H9 (cell line): ENCODE results near the gene PLEKHA7. TPM values are rescaled to one million over a fixed set of nuclear protein-coding genes. Genes with fewer than 3 reads are reported as not detected.

ENCODE experiments used
- DNase-seq: peaks from one replicate; pipeline ENCODE4 v3.0.0-alpha.2; 2017
- H2AFZ ChIP-seq: one replicate; pipeline ENCODE4 v1.6.1; 2013; ENCODE audit warnings: mild to moderate bottlenecking, low read length, control low read depth, moderate library complexity
- H2AK5ac ChIP-seq: 2 replicates; pipeline ENCODE4 v1.6.1; 2013; ENCODE audit warnings: low read length, control low read depth, mixed read lengths; ENCODE audit not compliant: insufficient read length
- H2BK120ac ChIP-seq: one replicate; pipeline ENCODE4 v1.6.1; 2013; ENCODE audit warnings: low read depth, mild to moderate bottlenecking, low read length, control low read depth, inconsistent platforms; ENCODE audit not compliant: poor library complexity, severe bottlenecking
- H2BK12ac ChIP-seq: 2 replicates; pipeline ENCODE4 v1.6.1; 2013; ENCODE audit warnings: low read length, control low read depth, mixed read lengths, low read depth; ENCODE audit not compliant: insufficient read length
- H2BK15ac ChIP-seq: 2 replicates; pipeline ENCODE4 v1.6.1; 2013; ENCODE audit warnings: low read depth, low read length, control low read depth
- H2BK20ac ChIP-seq: one replicate; pipeline ENCODE4 v1.6.1; 2013; ENCODE audit warnings: low read depth, mild to moderate bottlenecking, low read length, control low read depth, inconsistent platforms; ENCODE audit not compliant: poor library complexity, severe bottlenecking
- H2BK5ac ChIP-seq: 2 replicates; pipeline ENCODE4 v1.6.1; 2013; ENCODE audit warnings: low read length, control low read depth, mixed read lengths; ENCODE audit not compliant: insufficient read length
- H3K14ac ChIP-seq: 2 replicates; pipeline ENCODE4 v1.6.1; 2013; ENCODE audit warnings: low read length, control low read depth; ENCODE audit not compliant: insufficient read depth
- H3K18ac ChIP-seq: 2 replicates; pipeline ENCODE4 v1.6.1; 2013; ENCODE audit warnings: low read depth, mild to moderate bottlenecking, mixed read lengths, low read length, control low read depth; ENCODE audit not compliant: insufficient read length
- H3K23ac ChIP-seq: 2 replicates; pipeline ENCODE4 v1.6.1; 2013; ENCODE audit warnings: low read length, control low read depth, mixed read lengths, low read depth; ENCODE audit not compliant: insufficient read length
- H3K23me2 ChIP-seq: 2 replicates; pipeline ENCODE4 v1.6.1; 2013; ENCODE audit warnings: low read depth, mild to moderate bottlenecking, mixed read lengths, low read length, control low read depth; ENCODE audit not compliant: insufficient read length, poor library complexity, severe bottlenecking
- H3K27ac ChIP-seq: 2 replicates; pipeline ENCODE4 v1.5.1; 2013; ENCODE audit warnings: low read length, control low read depth, mixed read lengths, low read depth; ENCODE audit not compliant: insufficient read length
- H3K27me3 ChIP-seq: 2 replicates; pipeline ENCODE4 v1.6.1; 2013; ENCODE audit warnings: low read length, control low read depth, inconsistent platforms; ENCODE audit not compliant: insufficient read depth
- H3K4ac ChIP-seq: 2 replicates; pipeline ENCODE4 v1.6.1; 2013; ENCODE audit warnings: low read depth, mild to moderate bottlenecking, control low read depth, inconsistent platforms, low read length, moderate library complexity
- H3K4me1 ChIP-seq: 2 replicates; pipeline ENCODE4 v1.6.1; 2013; ENCODE audit warnings: low read length, control low read depth, inconsistent platforms; ENCODE audit not compliant: insufficient read depth
- H3K4me2 ChIP-seq: 2 replicates; pipeline ENCODE4 v1.6.1; 2013; ENCODE audit warnings: low read length, control low read depth, mixed read lengths; ENCODE audit not compliant: insufficient read length, insufficient read depth
- H3K56ac ChIP-seq: 2 replicates; pipeline ENCODE4 v1.6.1; 2013; ENCODE audit warnings: low read depth, mild to moderate bottlenecking, mixed read lengths, low read length, control low read depth; ENCODE audit not compliant: insufficient read length
- H3K79me1 ChIP-seq: 2 replicates; pipeline ENCODE4 v1.6.1; 2013; ENCODE audit warnings: low read depth, mild to moderate bottlenecking, moderate library complexity, low read length, control low read depth, inconsistent platforms; ENCODE audit not compliant: insufficient read depth, poor library complexity, severe bottlenecking
- H3K79me2 ChIP-seq: 2 replicates; pipeline ENCODE4 v1.6.1; 2013; ENCODE audit warnings: low read length, control low read depth, inconsistent platforms; ENCODE audit not compliant: insufficient read depth
- H3K9ac ChIP-seq: 2 replicates; pipeline ENCODE4 v1.6.1; 2013; ENCODE audit warnings: low read length, control low read depth, mixed read lengths; ENCODE audit not compliant: insufficient read length; ENCODE audit errors: extremely low read depth
- H3K9me3 ChIP-seq: one replicate; pipeline ENCODE4 v1.6.1; 2013; ENCODE audit warnings: low read depth, low read length, inconsistent platforms; ENCODE audit not compliant: control insufficient read depth
- H3T11ph ChIP-seq: one replicate; pipeline ENCODE4 v1.6.1; 2013; ENCODE audit warnings: mild to moderate bottlenecking, low read length, control low read depth, inconsistent platforms
- H4K20me1 ChIP-seq: one replicate; pipeline ENCODE4 v1.6.1; 2013; ENCODE audit not compliant: control insufficient read depth, insufficient read length, insufficient read depth
- H4K5ac ChIP-seq: 2 replicates; pipeline ENCODE4 v1.6.1; 2013; ENCODE audit warnings: low read depth, mild to moderate bottlenecking, mixed read lengths, low read length, control low read depth; ENCODE audit not compliant: insufficient read length
- H4K8ac ChIP-seq: replicated peaks from 2 replicates; pipeline ENCODE4 v1.6.1; 2013; ENCODE audit warnings: low read length, control low read depth, mixed read lengths, low read depth; ENCODE audit not compliant: insufficient read length
- H4K91ac ChIP-seq: 2 replicates; pipeline ENCODE4 v1.6.1; 2013; ENCODE audit warnings: low read depth, mild to moderate bottlenecking, moderate library complexity, mixed read lengths, low read length, control low read depth; ENCODE audit not compliant: insufficient read length
- H3K27ac Mint-ChIP-seq, 3 experiments: 2 replicates in 2 of 3; 3 replicates in 1 of 3; pipeline ENCODE4 v1.8.0; 2020 to 2021; ENCODE audit warnings: mixed read lengths in 3 of 3, mild to moderate bottlenecking in 1 of 3, moderate library complexity in 1 of 3
- H3K27me3 Mint-ChIP-seq: 2 replicates; pipeline ENCODE4 v1.8.0; 2021; ENCODE audit warnings: low read depth, mild to moderate bottlenecking, moderate library complexity, mixed read lengths
- H3K36me3 Mint-ChIP-seq, 3 experiments: 2 replicates in 2 of 3; 3 replicates in 1 of 3; pipeline ENCODE4 v1.8.0; 2020 to 2021; ENCODE audit warnings: low read depth in 3 of 3, mixed read lengths in 3 of 3; ENCODE audit not compliant: insufficient read depth in 1 of 3
- H3K4me1 Mint-ChIP-seq, 2 experiments: 2 replicates each; pipeline ENCODE4 v1.8.0; 2020; ENCODE audit warnings: mixed read lengths in 2 of 2
- H3K4me3 Mint-ChIP-seq, 2 experiments: 2 replicates in 1 of 2; 3 replicates in 1 of 2; pipeline ENCODE4 v1.8.0; 2020 to 2021; ENCODE audit warnings: mild to moderate bottlenecking in 2 of 2, mixed read lengths in 2 of 2, moderate library complexity in 1 of 2
- H3K9me3 Mint-ChIP-seq, 2 experiments: 2 replicates in 1 of 2; 3 replicates in 1 of 2; pipeline ENCODE4 v1.8.0; 2020; ENCODE audit warnings: mild to moderate bottlenecking in 2 of 2, mixed read lengths in 2 of 2, moderate library complexity in 1 of 2
- WGBS: extraction: QIAGEN DNeasy Blood & Tissue Kit; methylation state at CpG from one replicate; pipeline ENCODE4 v1.1.7; 2013; ENCODE audit warnings: missing lambda C conversion rate, low lambda C conversion rate, mixed read lengths; ENCODE audit not compliant: insufficient read length; ENCODE audit errors: extremely low coverage; 5-methylcytosine and 5-hydroxymethylcytosine counted together
- total RNA-seq: library from RNA; stranded (reverse); gene quantifications from 2 replicates; pipeline ENCODE4 v1.2.1, GENCODE V29; 2021
- TF ChIP-seq, protein P1 (sequence below): fragments of 200-600 bp; sonication (generic); conservative IDR thresholded peaks from 3 replicates; pipeline ENCODE4 v1.8.0; 2021; ENCODE audit warnings: antibody characterized with exemption, mild to moderate bottlenecking

The PLEKHA7 gene
- total RNA-seq, 1 experiment from 2014 or later = 21.0 TPM

DNA sequence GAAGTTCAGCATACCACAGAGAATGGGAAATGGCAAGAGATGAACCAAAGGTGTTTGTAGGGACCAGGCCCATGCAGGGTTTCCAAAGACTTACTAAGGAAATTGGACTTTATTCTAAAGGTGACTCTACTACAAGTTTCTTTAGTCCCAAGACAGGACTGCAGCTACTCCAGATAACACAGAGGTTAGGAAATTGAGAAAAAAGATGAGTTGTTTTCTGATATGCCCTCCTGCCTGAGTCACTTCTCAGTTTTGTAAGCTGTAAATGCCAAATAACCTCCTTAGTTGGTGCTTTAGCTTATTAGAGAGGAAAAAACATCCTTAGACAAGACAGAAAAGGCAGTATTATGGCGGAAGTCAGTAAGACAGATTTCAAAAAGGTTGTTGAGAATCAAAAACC, 179.8 kb downstream of the PLEKHA7 start:
- H3K4me1 Mint-ChIP-seq = peaks cover 19 to 21% of the 10 kb centered on the region in 2 experiments
- Histone ChIP-seq H3K23me2 (no peaks in the 10 kb centered on the region), H4K8ac (no peak overlapping the region), H3K56ac (no peak overlapping the region), H3K9ac (no peak overlapping the region), H3K18ac (no peak overlapping the region), H2BK120ac (no peak overlapping the region), H3K14ac (no peak overlapping the region), H4K20me1 (no peaks in the 10 kb centered on the region), H2BK20ac (no peak overlapping the region), H3K79me2 (no peaks in the 10 kb centered on the region), H2BK15ac (no peak overlapping the region), H4K91ac (no peak overlapping the region), H3K23ac (no peak overlapping the region), H2BK5ac (no peak overlapping the region), H2AFZ (no peak overlapping the region), H3K27me3 (no peaks in the 10 kb centered on the region), H3K9me3 (no peaks in the 10 kb centered on the region), H3K79me1 (no peaks in the 10 kb centered on the region), H4K5ac (no peak overlapping the region), H3K4me2 (no peak overlapping the region), H3T11ph (no peak overlapping the region), H3K4me1 (no peaks in the 10 kb centered on the region), H2BK12ac (no peak overlapping the region), H3K27ac (no peak overlapping the region), H3K4ac (no peak overlapping the region), H2AK5ac (no peak overlapping the region)
- no CpG with 5 or more reads among the region's 1 CpG for WGBS
- peaks cover 0 to 4% (median 0%) of the 10 kb centered on the region in 3 experiments; a peak in 3 of 7 replicates for H3K36me3 Mint-ChIP-seq
- H3K4me3 Mint-ChIP-seq = no peak overlapping the region
- no peaks in the 10 kb centered on the region for H3K27me3 Mint-ChIP-seq
- DNase-seq = no peak
- no peaks in the 10 kb centered on the region for H3K9me3 Mint-ChIP-seq
- no peak overlapping the region for H3K27ac Mint-ChIP-seq
- TF ChIP-seq, protein P1, sequence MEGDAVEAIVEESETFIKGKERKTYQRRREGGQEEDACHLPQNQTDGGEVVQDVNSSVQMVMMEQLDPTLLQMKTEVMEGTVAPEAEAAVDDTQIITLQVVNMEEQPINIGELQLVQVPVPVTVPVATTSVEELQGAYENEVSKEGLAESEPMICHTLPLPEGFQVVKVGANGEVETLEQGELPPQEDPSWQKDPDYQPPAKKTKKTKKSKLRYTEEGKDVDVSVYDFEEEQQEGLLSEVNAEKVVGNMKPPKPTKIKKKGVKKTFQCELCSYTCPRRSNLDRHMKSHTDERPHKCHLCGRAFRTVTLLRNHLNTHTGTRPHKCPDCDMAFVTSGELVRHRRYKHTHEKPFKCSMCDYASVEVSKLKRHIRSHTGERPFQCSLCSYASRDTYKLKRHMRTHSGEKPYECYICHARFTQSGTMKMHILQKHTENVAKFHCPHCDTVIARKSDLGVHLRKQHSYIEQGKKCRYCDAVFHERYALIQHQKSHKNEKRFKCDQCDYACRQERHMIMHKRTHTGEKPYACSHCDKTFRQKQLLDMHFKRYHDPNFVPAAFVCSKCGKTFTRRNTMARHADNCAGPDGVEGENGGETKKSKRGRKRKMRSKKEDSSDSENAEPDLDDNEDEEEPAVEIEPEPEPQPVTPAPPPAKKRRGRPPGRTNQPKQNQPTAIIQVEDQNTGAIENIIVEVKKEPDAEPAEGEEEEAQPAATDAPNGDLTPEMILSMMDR = no peak
